GM23338 (cell line): ENCODE measurements around the gene EPS8. TPM values are rescaled to one million over a fixed set of nuclear protein-coding genes. Genes with fewer than 3 reads are reported as not detected.

Experiments
- ATAC-seq: fragments of 200-7000 bp; cut with Tn5 transposase; 3 replicates; pipeline ENCODE4 v1.9.1; 2020
- DNase-seq: peaks from one replicate; pipeline ENCODE4 v3.0.0-alpha.2; 2015; ENCODE audit warnings: low spot score
- H2AFZ ChIP-seq: fragments of 200-600 bp; sonication (generic); 2 replicates; pipeline ENCODE4 v1.8.0; 2016; ENCODE audit warnings: antibody characterized with exemption, mild to moderate bottlenecking, moderate library complexity
- H3F3A ChIP-seq: fragments of 200-600 bp; sonication (generic); replicated peaks from 2 replicates; pipeline ENCODE4 v1.8.0; 2017; ENCODE audit warnings: antibody characterized with exemption, mixed run types, low read depth
- H3K27ac ChIP-seq: fragments of 200-600 bp; sonication (generic); 2 replicates; pipeline ENCODE4 v1.6.1; 2016; ENCODE audit warnings: low read depth
- H3K27me3 ChIP-seq: fragments of 200-600 bp; sonication (generic); 2 replicates; pipeline ENCODE4 v1.8.0; 2016; ENCODE audit warnings: mild to moderate bottlenecking, mixed run types, moderate library complexity; ENCODE audit not compliant: insufficient read depth
- H3K36me3 ChIP-seq: fragments of 200-600 bp; sonication (generic); 2 replicates; pipeline ENCODE4 v1.8.0; 2016; ENCODE audit warnings: mild to moderate bottlenecking; ENCODE audit not compliant: insufficient read depth
- H3K4me1 ChIP-seq: fragments of 200-600 bp; sonication (generic); 2 replicates; pipeline ENCODE4 v1.8.0; 2016; ENCODE audit warnings: mild to moderate bottlenecking, moderate library complexity; ENCODE audit not compliant: insufficient read depth
- H3K4me2 ChIP-seq: fragments of 200-600 bp; sonication (generic); 2 replicates; pipeline ENCODE4 v1.7.1; 2017; ENCODE audit warnings: mixed run types
- H3K4me3 ChIP-seq: fragments of 200-600 bp; sonication (generic); 2 replicates; pipeline ENCODE4 v1.6.1; 2016; ENCODE audit warnings: mixed run types
- H3K79me2 ChIP-seq: fragments of 200-600 bp; sonication (generic); replicated peaks from 2 replicates; pipeline ENCODE4 v1.8.0; 2017; ENCODE audit warnings: mild to moderate bottlenecking; ENCODE audit not compliant: insufficient read depth
- H3K9me2 ChIP-seq: fragments of 200-600 bp; sonication (generic); 2 replicates; pipeline ENCODE4 v1.8.0; 2017; ENCODE audit not compliant: insufficient read depth
- H4K20me1 ChIP-seq: fragments of 200-600 bp; sonication (generic); replicated peaks from 2 replicates; pipeline ENCODE4 v1.8.0; 2017; ENCODE audit warnings: mild to moderate bottlenecking; ENCODE audit not compliant: insufficient read depth
- H3K27ac Mint-ChIP-seq: 2 replicates; pipeline ENCODE4 v1.8.0; 2020; ENCODE audit warnings: inconsistent platforms, mild to moderate bottlenecking, moderate library complexity, mixed read lengths
- H3K27me3 Mint-ChIP-seq: 3 replicates; pipeline ENCODE4 v1.8.0; 2022; ENCODE audit warnings: low read depth, mild to moderate bottlenecking, moderate library complexity, mixed read lengths, inconsistent platforms; ENCODE audit not compliant: insufficient read depth, poor library complexity
- H3K36me3 Mint-ChIP-seq: 3 replicates; pipeline ENCODE4 v1.8.0; 2021; ENCODE audit warnings: low read depth, mild to moderate bottlenecking, inconsistent platforms, moderate library complexity, mixed read lengths
- H3K4me1 Mint-ChIP-seq: 3 replicates; pipeline ENCODE4 v1.8.0; 2020; ENCODE audit warnings: mild to moderate bottlenecking, inconsistent platforms, mixed read lengths
- H3K4me3 Mint-ChIP-seq: 3 replicates; pipeline ENCODE4 v1.8.0; 2021; ENCODE audit warnings: moderate library complexity, mild to moderate bottlenecking, inconsistent platforms, mixed read lengths
- H3K9me3 Mint-ChIP-seq: 3 replicates; pipeline ENCODE4 v1.8.0; 2020; ENCODE audit warnings: moderate library complexity, mild to moderate bottlenecking, inconsistent platforms, mixed read lengths
- CREB1 ChIP-seq: fragments of 250-450 bp; sonication (Bioruptor Pico); IDR thresholded peaks from 2 replicates; pipeline ENCODE4 v1.5.0; 2020; ENCODE audit warnings: low read depth, mild to moderate bottlenecking, moderate library complexity
- EZH2 ChIP-seq: fragments of 200-600 bp; sonication (generic); IDR thresholded peaks from one replicate; pipeline ENCODE4 v1.8.0; 2017; ENCODE audit warnings: antibody characterized with exemption, mild to moderate bottlenecking, low read depth; ENCODE audit not compliant: unreplicated experiment
- EZH2phosphoT487 ChIP-seq: fragments of 200-600 bp; sonication (generic); IDR thresholded peaks from one replicate; pipeline ENCODE4 v1.8.1; 2018; ENCODE audit warnings: antibody characterized with exemption; ENCODE audit not compliant: unreplicated experiment
- JUNB ChIP-seq: IDR thresholded peaks from one replicate; pipeline ENCODE4 v1.6.1; 2016; ENCODE audit warnings: antibody characterized with exemption; ENCODE audit not compliant: unreplicated experiment
- NANOG ChIP-seq: IDR thresholded peaks from 2 replicates; pipeline ENCODE4 v1.6.1; 2016; ENCODE audit warnings: antibody characterized with exemption, borderline replicate concordance
- POLR2AphosphoS5 ChIP-seq: IDR thresholded peaks from 2 replicates; pipeline ENCODE4 v1.6.1; 2016; ENCODE audit warnings: antibody characterized with exemption, low read depth
- STAT1 ChIP-seq: IDR thresholded peaks from one replicate; pipeline ENCODE4 v1.6.1; 2016; ENCODE audit warnings: antibody characterized with exemption; ENCODE audit not compliant: unreplicated experiment
- ZNF114 ChIP-seq: fragments of 250-450 bp; sonication (Bioruptor Pico); IDR thresholded peaks from 2 replicates; pipeline ENCODE4 v1.5.0; 2020; ENCODE audit warnings: mild to moderate bottlenecking, moderate library complexity
- ZNF331 ChIP-seq: fragments of 250-450 bp; sonication (Bioruptor Pico); IDR thresholded peaks from 2 replicates; pipeline ENCODE4 v1.5.0; 2020; ENCODE audit warnings: low read depth, mild to moderate bottlenecking, moderate library complexity
- polyA plus RNA-seq: library from polyadenylated mRNA; unstranded; fragments of >200 nt; fragmentation: Nextera tagmentation; extraction: Ambion mirVana; gene quantifications from 2 replicates; pipeline ENCODE4 v1.2.1, GENCODE V29; 2016
- total RNA-seq: library from RNA; depleted of rRNA; stranded (reverse); fragments of >200 nt; shearing (Covaris generic); gene quantifications from 2 replicates; pipeline ENCODE4 v1.2.3, GENCODE V29; 2014
- TF ChIP-seq, protein P1 (sequence below), 2 experiments: fragments of 200-600 bp in 1 of 2; sonication (generic) in 1 of 2; conservative IDR thresholded peaks; 2 replicates each; pipeline versions ENCODE4 v1.5.1 to v1.6.1; 2016 to 2017; ENCODE audit warnings: antibody characterized with exemption in 2 of 2, low read depth in 2 of 2, mild to moderate bottlenecking in 2 of 2, moderate library complexity in 1 of 2
- TF ChIP-seq, protein P2 (sequence below): fragments of 250-450 bp; sonication (Bioruptor Pico); IDR thresholded peaks from 2 replicates; pipeline ENCODE4 v1.5.0; 2020; ENCODE audit warnings: mild to moderate bottlenecking, moderate library complexity
- TF ChIP-seq, protein P3 (sequence below): IDR thresholded peaks from 2 replicates; pipeline ENCODE4 v1.6.1; 2016; ENCODE audit warnings: antibody characterized with exemption
- TF ChIP-seq, protein P4 (sequence below): IDR thresholded peaks from one replicate; pipeline ENCODE4 v1.6.1; 2018; ENCODE audit warnings: antibody characterized with exemption; ENCODE audit not compliant: unreplicated experiment

The EPS8 gene
- total and polyA plus RNA-seq, 2 experiments from 2014 or later = 3.5 to 5.4 TPM

DNA sequence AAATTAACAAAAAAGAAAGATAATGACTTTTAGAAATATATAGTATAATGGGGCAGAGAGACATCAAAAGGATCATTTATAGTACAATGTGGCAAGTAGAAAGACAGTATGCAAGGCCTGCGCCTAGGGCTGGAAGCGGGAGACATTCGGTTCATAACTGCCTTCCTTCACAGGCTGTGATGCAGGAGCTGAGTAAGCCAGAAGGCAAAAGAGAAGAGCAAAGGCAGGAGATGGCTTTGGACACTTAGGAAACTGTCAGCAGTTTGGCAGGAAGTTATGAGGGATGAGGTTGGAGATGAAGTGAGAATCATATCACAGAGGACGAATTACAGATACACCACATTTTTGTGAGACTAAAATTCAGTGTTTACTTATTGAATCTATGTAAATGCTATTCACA lies 97.8 kb downstream of the EPS8 start:
- H3K79me2 ChIP-seq = no peaks in the 10 kb centered on the region
- Mint-ChIP-seq H3K4me3 (no peak overlapping the region), H3K9me3 (peaks cover 3% of the 10 kb centered on the region; the same call in 1 of the 3 replicates), H3K27ac (no peak overlapping the region), H3K36me3 (no peaks in the 10 kb centered on the region), H3K27me3 (peaks cover 4% of the 10 kb centered on the region), H3K4me1 (peaks cover 13% of the 10 kb centered on the region)
- H3K27me3 ChIP-seq = no peaks in the 10 kb centered on the region
- TF ChIP-seq, protein P1, sequence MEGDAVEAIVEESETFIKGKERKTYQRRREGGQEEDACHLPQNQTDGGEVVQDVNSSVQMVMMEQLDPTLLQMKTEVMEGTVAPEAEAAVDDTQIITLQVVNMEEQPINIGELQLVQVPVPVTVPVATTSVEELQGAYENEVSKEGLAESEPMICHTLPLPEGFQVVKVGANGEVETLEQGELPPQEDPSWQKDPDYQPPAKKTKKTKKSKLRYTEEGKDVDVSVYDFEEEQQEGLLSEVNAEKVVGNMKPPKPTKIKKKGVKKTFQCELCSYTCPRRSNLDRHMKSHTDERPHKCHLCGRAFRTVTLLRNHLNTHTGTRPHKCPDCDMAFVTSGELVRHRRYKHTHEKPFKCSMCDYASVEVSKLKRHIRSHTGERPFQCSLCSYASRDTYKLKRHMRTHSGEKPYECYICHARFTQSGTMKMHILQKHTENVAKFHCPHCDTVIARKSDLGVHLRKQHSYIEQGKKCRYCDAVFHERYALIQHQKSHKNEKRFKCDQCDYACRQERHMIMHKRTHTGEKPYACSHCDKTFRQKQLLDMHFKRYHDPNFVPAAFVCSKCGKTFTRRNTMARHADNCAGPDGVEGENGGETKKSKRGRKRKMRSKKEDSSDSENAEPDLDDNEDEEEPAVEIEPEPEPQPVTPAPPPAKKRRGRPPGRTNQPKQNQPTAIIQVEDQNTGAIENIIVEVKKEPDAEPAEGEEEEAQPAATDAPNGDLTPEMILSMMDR (conservative IDR thresholded peaks at IDR 0.05; ENCODE audit: low read depth in 2 of 2) = no peak
- TF ChIP-seq ZNF331 (no peak), ZNF114 (CRISPR knock-in tag) (no peak), POLR2AphosphoS5 (no peak), CREB1 (CRISPR knock-in tag) (no peak), STAT1 (no peak), NANOG (no peak), JUNB (no peak), EZH2phosphoT487 (no peak), EZH2 (no peak)
- TF ChIP-seq, protein P2, sequence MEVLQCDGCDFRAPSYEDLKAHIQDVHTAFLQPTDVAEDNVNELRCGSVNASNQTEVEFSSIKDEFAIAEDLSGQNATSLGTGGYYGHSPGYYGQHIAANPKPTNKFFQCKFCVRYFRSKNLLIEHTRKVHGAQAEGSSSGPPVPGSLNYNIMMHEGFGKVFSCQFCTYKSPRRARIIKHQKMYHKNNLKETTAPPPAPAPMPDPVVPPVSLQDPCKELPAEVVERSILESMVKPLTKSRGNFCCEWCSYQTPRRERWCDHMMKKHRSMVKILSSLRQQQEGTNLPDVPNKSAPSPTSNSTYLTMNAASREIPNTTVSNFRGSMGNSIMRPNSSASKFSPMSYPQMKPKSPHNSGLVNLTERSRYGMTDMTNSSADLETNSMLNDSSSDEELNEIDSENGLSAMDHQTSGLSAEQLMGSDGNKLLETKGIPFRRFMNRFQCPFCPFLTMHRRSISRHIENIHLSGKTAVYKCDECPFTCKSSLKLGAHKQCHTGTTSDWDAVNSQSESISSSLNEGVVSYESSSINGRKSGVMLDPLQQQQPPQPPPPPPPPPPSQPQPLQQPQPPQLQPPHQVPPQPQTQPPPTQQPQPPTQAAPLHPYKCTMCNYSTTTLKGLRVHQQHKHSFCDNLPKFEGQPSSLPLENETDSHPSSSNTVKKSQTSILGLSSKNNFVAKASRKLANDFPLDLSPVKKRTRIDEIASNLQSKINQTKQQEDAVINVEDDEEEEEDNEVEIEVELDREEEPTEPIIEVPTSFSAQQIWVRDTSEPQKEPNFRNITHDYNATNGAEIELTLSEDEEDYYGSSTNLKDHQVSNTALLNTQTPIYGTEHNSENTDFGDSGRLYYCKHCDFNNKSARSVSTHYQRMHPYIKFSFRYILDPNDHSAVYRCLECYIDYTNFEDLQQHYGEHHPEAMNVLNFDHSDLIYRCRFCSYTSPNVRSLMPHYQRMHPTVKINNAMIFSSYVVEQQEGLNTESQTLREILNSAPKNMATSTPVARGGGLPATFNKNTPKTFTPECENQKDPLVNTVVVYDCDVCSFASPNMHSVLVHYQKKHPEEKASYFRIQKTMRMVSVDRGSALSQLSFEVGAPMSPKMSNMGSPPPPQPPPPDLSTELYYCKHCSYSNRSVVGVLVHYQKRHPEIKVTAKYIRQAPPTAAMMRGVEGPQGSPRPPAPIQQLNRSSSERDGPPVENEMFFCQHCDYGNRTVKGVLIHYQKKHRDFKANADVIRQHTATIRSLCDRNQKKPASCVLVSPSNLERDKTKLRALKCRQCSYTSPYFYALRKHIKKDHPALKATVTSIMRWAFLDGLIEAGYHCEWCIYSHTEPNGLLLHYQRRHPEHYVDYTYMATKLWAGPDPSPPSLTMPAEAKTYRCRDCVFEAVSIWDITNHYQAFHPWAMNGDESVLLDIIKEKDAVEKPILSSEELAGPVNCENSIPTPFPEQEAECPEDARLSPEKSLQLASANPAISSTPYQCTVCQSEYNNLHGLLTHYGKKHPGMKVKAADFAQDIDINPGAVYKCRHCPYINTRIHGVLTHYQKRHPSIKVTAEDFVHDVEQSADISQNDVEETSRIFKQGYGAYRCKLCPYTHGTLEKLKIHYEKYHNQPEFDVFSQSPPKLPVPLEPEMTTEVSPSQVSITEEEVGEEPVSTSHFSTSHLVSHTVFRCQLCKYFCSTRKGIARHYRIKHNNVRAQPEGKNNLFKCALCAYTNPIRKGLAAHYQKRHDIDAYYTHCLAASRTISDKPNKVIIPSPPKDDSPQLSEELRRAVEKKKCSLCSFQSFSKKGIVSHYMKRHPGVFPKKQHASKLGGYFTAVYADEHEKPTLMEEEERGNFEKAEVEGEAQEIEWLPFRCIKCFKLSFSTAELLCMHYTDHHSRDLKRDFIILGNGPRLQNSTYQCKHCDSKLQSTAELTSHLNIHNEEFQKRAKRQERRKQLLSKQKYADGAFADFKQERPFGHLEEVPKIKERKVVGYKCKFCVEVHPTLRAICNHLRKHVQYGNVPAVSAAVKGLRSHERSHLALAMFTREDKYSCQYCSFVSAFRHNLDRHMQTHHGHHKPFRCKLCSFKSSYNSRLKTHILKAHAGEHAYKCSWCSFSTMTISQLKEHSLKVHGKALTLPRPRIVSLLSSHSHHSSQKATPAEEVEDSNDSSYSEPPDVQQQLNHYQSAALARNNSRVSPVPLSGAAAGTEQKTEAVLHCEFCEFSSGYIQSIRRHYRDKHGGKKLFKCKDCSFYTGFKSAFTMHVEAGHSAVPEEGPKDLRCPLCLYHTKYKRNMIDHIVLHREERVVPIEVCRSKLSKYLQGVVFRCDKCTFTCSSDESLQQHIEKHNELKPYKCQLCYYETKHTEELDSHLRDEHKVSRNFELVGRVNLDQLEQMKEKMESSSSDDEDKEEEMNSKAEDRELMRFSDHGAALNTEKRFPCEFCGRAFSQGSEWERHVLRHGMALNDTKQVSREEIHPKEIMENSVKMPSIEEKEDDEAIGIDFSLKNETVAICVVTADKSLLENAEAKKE (CRISPR knock-in tag) = no peak
- TF ChIP-seq, protein P3, sequence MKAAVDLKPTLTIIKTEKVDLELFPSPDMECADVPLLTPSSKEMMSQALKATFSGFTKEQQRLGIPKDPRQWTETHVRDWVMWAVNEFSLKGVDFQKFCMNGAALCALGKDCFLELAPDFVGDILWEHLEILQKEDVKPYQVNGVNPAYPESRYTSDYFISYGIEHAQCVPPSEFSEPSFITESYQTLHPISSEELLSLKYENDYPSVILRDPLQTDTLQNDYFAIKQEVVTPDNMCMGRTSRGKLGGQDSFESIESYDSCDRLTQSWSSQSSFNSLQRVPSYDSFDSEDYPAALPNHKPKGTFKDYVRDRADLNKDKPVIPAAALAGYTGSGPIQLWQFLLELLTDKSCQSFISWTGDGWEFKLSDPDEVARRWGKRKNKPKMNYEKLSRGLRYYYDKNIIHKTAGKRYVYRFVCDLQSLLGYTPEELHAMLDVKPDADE = no peak
- TF ChIP-seq, protein P4, sequence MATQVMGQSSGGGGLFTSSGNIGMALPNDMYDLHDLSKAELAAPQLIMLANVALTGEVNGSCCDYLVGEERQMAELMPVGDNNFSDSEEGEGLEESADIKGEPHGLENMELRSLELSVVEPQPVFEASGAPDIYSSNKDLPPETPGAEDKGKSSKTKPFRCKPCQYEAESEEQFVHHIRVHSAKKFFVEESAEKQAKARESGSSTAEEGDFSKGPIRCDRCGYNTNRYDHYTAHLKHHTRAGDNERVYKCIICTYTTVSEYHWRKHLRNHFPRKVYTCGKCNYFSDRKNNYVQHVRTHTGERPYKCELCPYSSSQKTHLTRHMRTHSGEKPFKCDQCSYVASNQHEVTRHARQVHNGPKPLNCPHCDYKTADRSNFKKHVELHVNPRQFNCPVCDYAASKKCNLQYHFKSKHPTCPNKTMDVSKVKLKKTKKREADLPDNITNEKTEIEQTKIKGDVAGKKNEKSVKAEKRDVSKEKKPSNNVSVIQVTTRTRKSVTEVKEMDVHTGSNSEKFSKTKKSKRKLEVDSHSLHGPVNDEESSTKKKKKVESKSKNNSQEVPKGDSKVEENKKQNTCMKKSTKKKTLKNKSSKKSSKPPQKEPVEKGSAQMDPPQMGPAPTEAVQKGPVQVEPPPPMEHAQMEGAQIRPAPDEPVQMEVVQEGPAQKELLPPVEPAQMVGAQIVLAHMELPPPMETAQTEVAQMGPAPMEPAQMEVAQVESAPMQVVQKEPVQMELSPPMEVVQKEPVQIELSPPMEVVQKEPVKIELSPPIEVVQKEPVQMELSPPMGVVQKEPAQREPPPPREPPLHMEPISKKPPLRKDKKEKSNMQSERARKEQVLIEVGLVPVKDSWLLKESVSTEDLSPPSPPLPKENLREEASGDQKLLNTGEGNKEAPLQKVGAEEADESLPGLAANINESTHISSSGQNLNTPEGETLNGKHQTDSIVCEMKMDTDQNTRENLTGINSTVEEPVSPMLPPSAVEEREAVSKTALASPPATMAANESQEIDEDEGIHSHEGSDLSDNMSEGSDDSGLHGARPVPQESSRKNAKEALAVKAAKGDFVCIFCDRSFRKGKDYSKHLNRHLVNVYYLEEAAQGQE = no peak
- no peaks in the 10 kb centered on the region for H3K9me2 ChIP-seq
- no peak overlapping the region for H3K27ac ChIP-seq
- H3K4me3 ChIP-seq = no peak overlapping the region
- no peak overlapping the region for H2AFZ ChIP-seq
- no peak for ATAC-seq
- DNase-seq = no peak
- H3K4me1 ChIP-seq = peaks cover 12% of the 10 kb centered on the region; the same call in 1 of the 2 replicates
- no peaks in the 10 kb centered on the region for H3F3A ChIP-seq
- H3K36me3 ChIP-seq = no peaks in the 10 kb centered on the region
- H3K4me2 ChIP-seq = no peak overlapping the region
- H4K20me1 ChIP-seq = no peaks in the 10 kb centered on the region
